Gastroesophageal sphincter (tissue), 3 donors: ENCODE data around the gene ANKRD45.

ENCODE experiments used
- POLR2AphosphoS5 ChIP-seq: sonication (generic); formaldehyde crosslinking; IDR thresholded peaks from one replicate; pipeline ENCODE4 v1.6.1; 2017; ENCODE audit warnings: antibody characterized with exemption
- TF ChIP-seq, protein P1 (sequence below), 4 experiments: fragments of 200-600 bp in 2 of 4; fragments of 450-650 bp in 2 of 4; sonication (generic) in 1 of 4; IDR thresholded peaks; one replicate each; pipeline ENCODE4 v1.5.1; 2017 to 2019; ENCODE audit warnings: antibody characterized with exemption in 4 of 4, mild to moderate bottlenecking in 2 of 4, moderate library complexity in 2 of 4

DNA sequence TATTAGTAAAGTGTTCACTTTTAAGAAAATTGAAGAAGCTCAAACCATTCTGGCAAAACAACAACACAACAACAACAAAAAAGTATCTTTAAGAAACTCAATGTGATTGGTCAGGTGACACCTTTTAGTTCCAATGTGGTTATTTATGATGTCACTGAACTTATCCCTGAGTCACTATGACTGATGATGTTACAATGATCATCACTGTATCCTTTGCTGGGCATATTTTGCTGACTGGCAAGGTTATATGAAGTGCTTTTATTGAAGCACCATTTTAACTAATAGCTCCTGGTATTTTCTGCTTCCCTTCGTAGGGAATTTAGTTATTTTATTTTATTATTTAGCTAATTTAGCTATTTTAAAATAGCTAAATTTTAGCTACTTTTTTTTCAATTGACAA lies 34.5 kb downstream of the ANKRD45 start, which contains the start of gene TEX50:
- no peak for TF ChIP-seq POLR2AphosphoS5
- TF ChIP-seq, protein P1, sequence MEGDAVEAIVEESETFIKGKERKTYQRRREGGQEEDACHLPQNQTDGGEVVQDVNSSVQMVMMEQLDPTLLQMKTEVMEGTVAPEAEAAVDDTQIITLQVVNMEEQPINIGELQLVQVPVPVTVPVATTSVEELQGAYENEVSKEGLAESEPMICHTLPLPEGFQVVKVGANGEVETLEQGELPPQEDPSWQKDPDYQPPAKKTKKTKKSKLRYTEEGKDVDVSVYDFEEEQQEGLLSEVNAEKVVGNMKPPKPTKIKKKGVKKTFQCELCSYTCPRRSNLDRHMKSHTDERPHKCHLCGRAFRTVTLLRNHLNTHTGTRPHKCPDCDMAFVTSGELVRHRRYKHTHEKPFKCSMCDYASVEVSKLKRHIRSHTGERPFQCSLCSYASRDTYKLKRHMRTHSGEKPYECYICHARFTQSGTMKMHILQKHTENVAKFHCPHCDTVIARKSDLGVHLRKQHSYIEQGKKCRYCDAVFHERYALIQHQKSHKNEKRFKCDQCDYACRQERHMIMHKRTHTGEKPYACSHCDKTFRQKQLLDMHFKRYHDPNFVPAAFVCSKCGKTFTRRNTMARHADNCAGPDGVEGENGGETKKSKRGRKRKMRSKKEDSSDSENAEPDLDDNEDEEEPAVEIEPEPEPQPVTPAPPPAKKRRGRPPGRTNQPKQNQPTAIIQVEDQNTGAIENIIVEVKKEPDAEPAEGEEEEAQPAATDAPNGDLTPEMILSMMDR (IDR thresholded peaks at IDR 0.05): no peak
